ENCODE results near the gene STARD9. TPM values are rescaled to one million over a fixed set of nuclear protein-coding genes. Genes with fewer than 3 reads are reported as not detected.

STARD9 gene
- total RNA-seq, 1 donor from 2014 or later, result 5.4 TPM

DNA sequence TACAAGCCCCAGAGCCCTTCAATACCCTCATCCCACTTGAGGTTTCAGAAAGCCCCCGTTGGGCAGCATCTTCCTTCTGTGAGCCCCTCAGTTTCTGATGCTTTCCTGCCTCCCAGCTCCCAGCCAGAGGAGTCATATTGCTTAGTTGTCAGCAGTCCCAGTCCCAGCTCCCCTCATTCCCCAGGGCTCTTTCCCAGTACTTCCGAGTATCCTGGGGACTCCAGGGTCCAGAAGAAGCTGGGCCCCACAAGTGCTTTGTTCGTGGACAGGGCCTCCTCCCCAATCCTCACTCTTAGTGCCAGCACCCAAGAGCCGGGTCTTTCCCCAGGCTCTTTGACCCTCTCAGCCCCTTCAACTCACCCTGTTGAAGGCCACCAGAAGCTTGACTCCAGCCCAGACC is 117.6 kb downstream of the STARD9 start:
- TF ChIP-seq, protein P1, sequence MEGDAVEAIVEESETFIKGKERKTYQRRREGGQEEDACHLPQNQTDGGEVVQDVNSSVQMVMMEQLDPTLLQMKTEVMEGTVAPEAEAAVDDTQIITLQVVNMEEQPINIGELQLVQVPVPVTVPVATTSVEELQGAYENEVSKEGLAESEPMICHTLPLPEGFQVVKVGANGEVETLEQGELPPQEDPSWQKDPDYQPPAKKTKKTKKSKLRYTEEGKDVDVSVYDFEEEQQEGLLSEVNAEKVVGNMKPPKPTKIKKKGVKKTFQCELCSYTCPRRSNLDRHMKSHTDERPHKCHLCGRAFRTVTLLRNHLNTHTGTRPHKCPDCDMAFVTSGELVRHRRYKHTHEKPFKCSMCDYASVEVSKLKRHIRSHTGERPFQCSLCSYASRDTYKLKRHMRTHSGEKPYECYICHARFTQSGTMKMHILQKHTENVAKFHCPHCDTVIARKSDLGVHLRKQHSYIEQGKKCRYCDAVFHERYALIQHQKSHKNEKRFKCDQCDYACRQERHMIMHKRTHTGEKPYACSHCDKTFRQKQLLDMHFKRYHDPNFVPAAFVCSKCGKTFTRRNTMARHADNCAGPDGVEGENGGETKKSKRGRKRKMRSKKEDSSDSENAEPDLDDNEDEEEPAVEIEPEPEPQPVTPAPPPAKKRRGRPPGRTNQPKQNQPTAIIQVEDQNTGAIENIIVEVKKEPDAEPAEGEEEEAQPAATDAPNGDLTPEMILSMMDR (conservative IDR thresholded peaks at IDR 0.05; ENCODE audit: low read depth, low read length), result no peak
- H3K4me3 ChIP-seq (ENCODE audit: low read depth, low read length), result no peak overlapping the region
- no peak for DNase-seq (ENCODE audit: low read depth)

GRCh38 chr15:42693496-42693895 is 118.1 kb downstream of the STARD9 start:
- TF ChIP-seq, protein P1 (conservative IDR thresholded peaks at IDR 0.05; ENCODE audit: low read depth, low read length), result no peak
- no peak overlapping the region for H3K4me3 ChIP-seq (ENCODE audit: low read depth, low read length)

GRCh38 chr15:42693942-42694341 is 118.5 kb downstream of the STARD9 start:
- TF ChIP-seq, protein P1 (conservative IDR thresholded peaks at IDR 0.05; ENCODE audit: low read depth, low read length), result no peak
- no peak for DNase-seq (ENCODE audit: low read depth)
- H3K4me3 ChIP-seq (ENCODE audit: low read depth, low read length), result no peak overlapping the region

More at GRCh38 chr15:42693496-42693895, 118.1 kb downstream of the STARD9 start:
- no peak for DNase-seq (ENCODE audit: low read depth)

DNA sequence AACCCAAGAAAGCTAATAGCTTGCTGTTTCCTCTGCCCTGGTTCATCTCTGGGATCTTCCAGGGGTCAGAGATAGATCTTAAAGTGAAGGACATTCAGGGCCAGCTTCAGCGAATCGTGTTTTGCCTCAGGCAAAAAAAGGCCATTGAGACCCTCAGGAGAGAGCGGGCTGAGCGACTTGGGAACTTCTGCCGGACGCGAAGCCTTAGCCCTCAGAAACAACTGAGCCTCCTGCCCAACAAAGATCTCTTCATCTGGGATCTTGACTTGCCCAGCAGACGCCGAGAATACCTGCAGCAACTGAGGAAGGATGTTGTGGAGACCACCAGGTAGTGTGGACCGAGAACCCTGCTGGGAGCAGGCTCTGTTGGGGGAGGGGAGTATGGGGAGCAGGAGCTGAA is 119.0 kb downstream of the STARD9 start:
- H3K4me3 ChIP-seq (ENCODE audit: low read depth, low read length), result no peak overlapping the region
- no peak for DNase-seq (ENCODE audit: low read depth)
- TF ChIP-seq, protein P1 (conservative IDR thresholded peaks at IDR 0.05; ENCODE audit: low read depth, low read length), result no peak

DNA sequence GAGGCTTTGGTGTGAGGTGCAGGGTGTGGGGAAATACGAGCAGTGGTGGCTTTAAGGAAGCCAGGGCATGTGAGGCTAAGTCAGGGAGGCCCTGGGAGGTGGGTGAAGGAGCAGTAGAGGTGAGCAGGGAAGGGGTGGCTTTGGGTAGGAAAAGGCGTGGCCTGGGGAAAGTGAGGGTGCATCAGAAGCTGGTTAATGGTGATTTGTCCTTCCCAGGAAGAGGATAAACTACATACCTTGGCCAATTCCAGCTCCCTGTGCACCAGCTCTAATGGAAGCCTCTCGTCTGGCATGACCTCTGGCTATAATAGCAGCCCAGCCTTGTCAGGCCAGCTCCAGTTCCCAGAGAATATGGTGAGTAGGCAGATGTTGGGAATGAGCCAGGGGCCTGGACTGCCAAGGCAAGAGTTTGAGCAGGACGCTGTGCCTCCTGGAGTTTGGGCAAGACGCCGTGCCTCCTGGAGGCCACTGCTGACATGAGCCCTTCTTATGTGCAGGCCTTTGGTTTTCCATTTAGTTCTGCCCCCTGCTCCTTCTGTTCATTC is 120.2 kb downstream of the STARD9 start:
- H3K4me3 ChIP-seq (ENCODE audit: low read depth, low read length), result no peak overlapping the region
- TF ChIP-seq, protein P1 (conservative IDR thresholded peaks at IDR 0.05; ENCODE audit: low read depth, low read length), result no peak
- DNase-seq (ENCODE audit: low read depth), result no peak

- TF ChIP-seq, protein P1 (conservative IDR thresholded peaks at IDR 0.05; ENCODE audit: low read depth, low read length), result no peak
- no peak for DNase-seq (ENCODE audit: low read depth)
- no peak overlapping the region for H3K4me3 ChIP-seq (ENCODE audit: low read depth, low read length)
Observed at GRCh38 chr15:42696626-42697025, 121.2 kb downstream of the STARD9 start.

- H3K4me3 ChIP-seq (ENCODE audit: low read depth, low read length), result no peak overlapping the region
- peak; percentile 20 for DNase-seq (ENCODE audit: low read depth)
- TF ChIP-seq, protein P1 (conservative IDR thresholded peaks at IDR 0.05; ENCODE audit: low read depth, low read length), result peak; percentile 97
Observed at GRCh38 chr15:42704492-42704926, 129.1 kb downstream of the STARD9 start.
